Thyroid gland (tissue), 4 donors: ENCODE measurements around the gene LRP2BP.

ENCODE experiments used
- CTCF ChIP-seq, 6 experiments: fragments of 200-600 bp in 3 of 6; fragments of 450-650 bp in 3 of 6; sonication (generic) in 3 of 6; IDR thresholded peaks; one replicate each; pipeline ENCODE4 v1.5.1; 2016 to 2019; ENCODE audit warnings: antibody characterized with exemption in 6 of 6, mild to moderate bottlenecking in 2 of 6, inconsistent platforms in 1 of 6, moderate library complexity in 1 of 6
- POLR2A ChIP-seq, 2 donors: fragments of 450-650 bp; IDR thresholded peaks; one replicate each; pipeline ENCODE4 v1.6.1; 2017; ENCODE audit warnings: antibody characterized with exemption in 2 of 2, mild to moderate bottlenecking in 2 of 2, moderate library complexity in 1 of 2

- TF ChIP-seq CTCF (IDR thresholded peaks at IDR 0.05) (no peak), POLR2A (IDR thresholded peaks at IDR 0.05) (no peak)
Measured at GRCh38 chr4:185358514-185358913, 37.2 kb downstream of the LRP2BP start.
